B cell (primary cell): ENCODE data around the gene TRIM22. TPM values are rescaled to one million over a fixed set of nuclear protein-coding genes. Genes with fewer than 3 reads are reported as not detected.

ENCODE experiments used
- ATAC-seq: fragments of 200-7000 bp; cut with Tn5 transposase; one replicate; pipeline ENCODE4 v1.10.0; 2021; ENCODE audit warnings: low read depth, mild to moderate bottlenecking, moderate number of reproducible peaks, moderate library complexity
- CTCF ChIA-PET: fragments of 350-600 bp; sonication (Branson Sonifier 250); formaldehyde crosslinking; loops from one replicate; lab custom pipeline; 2021; ENCODE audit warnings: antibody characterized with exemption, inconsistent platforms; lab: Charles Lee
- POLR2A ChIA-PET: fragments of 350-600 bp; sonication (Branson Sonifier 250); formaldehyde crosslinking; loops from one replicate; lab custom pipeline; 2021; ENCODE audit warnings: antibody characterized with exemption; lab: Charles Lee
- DNase-seq: peaks from one replicate; pipeline ENCODE4 v3.0.0; 2013
- H2AFZ ChIP-seq: 2 replicates; pipeline ENCODE4 v1.6.1; 2012; ENCODE audit warnings: mild to moderate bottlenecking, low read depth, low read length; ENCODE audit not compliant: insufficient read depth, poor library complexity, severe bottlenecking
- H3K27ac ChIP-seq, 2 donors: 1 replicate in 1 of 2; 2 replicates in 1 of 2; pipeline ENCODE4 v1.5.1; 2012 to 2013; ENCODE audit warnings: low read length in 2 of 2, mild to moderate bottlenecking in 2 of 2, moderate library complexity in 1 of 2
- H3K27me3 ChIP-seq, 4 experiments: fragments of 200-600 bp in 1 of 4; sonication (generic) in 1 of 4; replicated peaks in 1 of 4; 1 replicate in 2 of 4; 2 replicates in 2 of 4; pipeline versions ENCODE4 v1.6.1 to v1.7.0; 2013 to 2016; ENCODE audit warnings: low read length in 3 of 4, mild to moderate bottlenecking in 2 of 4, mixed read lengths in 1 of 4, moderate library complexity in 1 of 4; ENCODE audit not compliant: insufficient read depth in 4 of 4, control insufficient read depth in 3 of 4; ENCODE audit errors: control extremely low read depth in 1 of 4
- H3K36me3 ChIP-seq, 2 experiments: replicated peaks in 1 of 2; 1 replicate in 1 of 2; 2 replicates in 1 of 2; pipeline versions ENCODE4 v1.6.1 to v1.7.1; 2013; ENCODE audit warnings: low read length in 1 of 2; ENCODE audit not compliant: insufficient read depth in 2 of 2, control insufficient read depth in 1 of 2; ENCODE audit errors: control extremely low read depth in 1 of 2, extremely low read depth in 1 of 2
- H3K4me1 ChIP-seq, 2 donors: fragments of 200-600 bp in 1 of 2; sonication (generic) in 1 of 2; 1 replicate in 1 of 2; 2 replicates in 1 of 2; pipeline versions ENCODE4 v1.5.1 to v1.6.1; 2013 to 2017; ENCODE audit warnings: low read length in 2 of 2; ENCODE audit not compliant: control insufficient read depth in 2 of 2, insufficient read depth in 2 of 2
- H3K4me2 ChIP-seq: replicated peaks from 2 replicates; pipeline ENCODE3; 2012; ENCODE audit warnings: mild to moderate bottlenecking, low read depth, low read length; ENCODE audit not compliant: poor library complexity, severe bottlenecking
- H3K4me3 ChIP-seq, 5 experiments: fragments of 200-600 bp in 1 of 5; sonication (generic) in 1 of 5; 1 replicate in 3 of 5; 2 replicates in 2 of 5; pipeline versions ENCODE4 v1.5.1 to v1.7.0; 2011 to 2016; ENCODE audit warnings: low read length in 4 of 5, mild to moderate bottlenecking in 4 of 5, low read depth in 2 of 5, control low read depth in 1 of 5, moderate library complexity in 1 of 5; ENCODE audit not compliant: insufficient read depth in 1 of 5; ENCODE audit errors: control extremely low read depth in 1 of 5, extremely low read depth in 1 of 5
- H3K79me2 ChIP-seq: fragments of 200-600 bp; sonication (generic); one replicate; pipeline ENCODE4 v1.6.0; 2016; ENCODE audit warnings: low read length; ENCODE audit not compliant: control insufficient read depth, insufficient read depth
- H3K9ac ChIP-seq: fragments of 200-600 bp; sonication (generic); 2 replicates; pipeline ENCODE4 v1.6.1; 2017; ENCODE audit warnings: mild to moderate bottlenecking, low read length, moderate library complexity
- H3K9me3 ChIP-seq, 3 donors: one replicate each; pipeline versions ENCODE4 v1.6.1 to v1.7.1; 2013; ENCODE audit warnings: low read length in 2 of 3; ENCODE audit not compliant: control insufficient read depth in 2 of 3, insufficient read depth in 1 of 3; ENCODE audit errors: control extremely low read depth in 1 of 3
- H4K20me1 ChIP-seq: 2 replicates; pipeline ENCODE4 v1.6.0; 2012; ENCODE audit warnings: mild to moderate bottlenecking, low read length; ENCODE audit not compliant: insufficient read depth, control insufficient read depth, poor library complexity, severe bottlenecking
- H3K27ac Mint-ChIP-seq: one replicate; pipeline ENCODE4 v1.8.0; 2021; ENCODE audit warnings: mixed read lengths
- H3K27me3 Mint-ChIP-seq: one replicate; pipeline ENCODE4 v1.8.0; 2021; ENCODE audit warnings: mixed read lengths
- H3K4me1 Mint-ChIP-seq: one replicate; pipeline ENCODE4 v1.8.0; 2021; ENCODE audit warnings: mixed read lengths
- H3K4me3 Mint-ChIP-seq: one replicate; pipeline ENCODE4 v1.8.0; 2021; ENCODE audit warnings: mixed read lengths
- H3K9me3 Mint-ChIP-seq: one replicate; pipeline ENCODE4 v1.8.0; 2022; ENCODE audit warnings: mixed read lengths; ENCODE audit not compliant: insufficient read depth
- EZH2 ChIP-seq: IDR thresholded peaks from 2 replicates; pipeline ENCODE4 v1.6.1; 2012; ENCODE audit warnings: borderline replicate concordance, low read depth, mild to moderate bottlenecking, moderate library complexity, low read length; ENCODE audit not compliant: insufficient read depth, poor library complexity, severe bottlenecking
- WGBS: methylation state at CpG from one replicate; pipeline ENCODE4 v1.1.5; 2013; ENCODE audit warnings: missing lambda C conversion rate; ENCODE audit not compliant: insufficient coverage; 5-methylcytosine and 5-hydroxymethylcytosine counted together
- intact Hi-C: fragments of 100-400 bp; cut with micrococcal nuclease; formaldehyde crosslinking; loops from one replicate; pipeline ENCODE4 v1.10.0; 2022
- polyA plus RNA-seq: library from polyadenylated mRNA; depleted of rRNA; stranded (reverse); fragments of >200 nt; gene quantifications from 2 replicates; pipeline ENCODE4 v1.2.3, GENCODE V29; 2012
- total RNA-seq, 2 donors: library from RNA; stranded (reverse); fragments of 120-200 nt in 1 of 2; gene quantifications; 1 replicate in 1 of 2; 2 replicates in 1 of 2; pipeline versions ENCODE4 v1.2.3 to v1.2.4, GENCODE V29; 2013 to 2022
- TF ChIP-seq, protein P1 (sequence below): fragments of 200-600 bp; IDR thresholded peaks from one replicate; pipeline ENCODE4 v1.8.0; 2022; ENCODE audit warnings: antibody characterized with exemption, mild to moderate bottlenecking

TRIM22 gene
- total and polyA plus RNA-seq, 2 donors (not counting 1 experiment from before 2014, with no cell fraction given): 255 to 388 TPM

DNA sequence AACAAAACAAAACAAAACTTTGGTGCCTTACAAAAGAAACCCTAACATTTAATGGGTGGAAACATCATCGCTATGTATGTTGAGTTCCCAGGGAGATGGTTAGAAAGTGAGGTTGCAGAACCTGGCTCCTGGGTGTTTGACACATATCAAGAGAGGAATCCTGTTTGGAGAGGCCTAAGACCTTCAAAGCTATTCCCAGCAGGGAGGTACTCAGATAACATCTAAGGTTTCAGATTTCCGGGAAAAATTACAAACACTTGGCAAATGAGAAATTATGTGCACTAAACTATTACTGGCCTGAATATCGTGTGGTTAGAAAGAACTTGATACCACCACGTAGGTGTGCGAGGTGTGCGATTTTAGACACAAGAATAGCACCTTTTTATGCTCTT is 23.2 kb upstream of the TRIM22 start:
- no peak for ATAC-seq
- H3K27me3 Mint-ChIP-seq: no peaks in the 10 kb centered on the region
- Histone ChIP-seq H3K27me3 (no peaks in the 10 kb centered on the region), H3K4me3 (no peak overlapping the region), H3K79me2 (peaks cover 7% of the 10 kb centered on the region), H3K36me3 (peaks cover 2 to 47% of the 10 kb centered on the region in 2 experiments), H3K4me2 (no peak overlapping the region), H3K27ac (no peak overlapping the region), H3K9ac (no peak overlapping the region), H4K20me1 (no peaks in the 10 kb centered on the region), H3K4me1 (no peaks in the 10 kb centered on the region), H2AFZ (no peak overlapping the region), H3K9me3 (no peaks in the 10 kb centered on the region)
- POLR2A ChIA-PET: no interaction called here
- H3K4me3 Mint-ChIP-seq: no peak overlapping the region
- H3K4me1 Mint-ChIP-seq: no peaks in the 10 kb centered on the region
- DNase-seq: no peak
- H3K9me3 Mint-ChIP-seq: no peaks in the 10 kb centered on the region
- CTCF ChIA-PET: interaction anchor here (0.7 kb wide), 1 partner anchor 89 kb away, joined by 3 read pairs; no protein-coding TSS in a partner anchor
- H3K27ac Mint-ChIP-seq: no peak overlapping the region
- 95% methylated on average over 2 of the region's 6 CpGs for WGBS
- TF ChIP-seq EZH2: no peak
- TF ChIP-seq, protein P1, sequence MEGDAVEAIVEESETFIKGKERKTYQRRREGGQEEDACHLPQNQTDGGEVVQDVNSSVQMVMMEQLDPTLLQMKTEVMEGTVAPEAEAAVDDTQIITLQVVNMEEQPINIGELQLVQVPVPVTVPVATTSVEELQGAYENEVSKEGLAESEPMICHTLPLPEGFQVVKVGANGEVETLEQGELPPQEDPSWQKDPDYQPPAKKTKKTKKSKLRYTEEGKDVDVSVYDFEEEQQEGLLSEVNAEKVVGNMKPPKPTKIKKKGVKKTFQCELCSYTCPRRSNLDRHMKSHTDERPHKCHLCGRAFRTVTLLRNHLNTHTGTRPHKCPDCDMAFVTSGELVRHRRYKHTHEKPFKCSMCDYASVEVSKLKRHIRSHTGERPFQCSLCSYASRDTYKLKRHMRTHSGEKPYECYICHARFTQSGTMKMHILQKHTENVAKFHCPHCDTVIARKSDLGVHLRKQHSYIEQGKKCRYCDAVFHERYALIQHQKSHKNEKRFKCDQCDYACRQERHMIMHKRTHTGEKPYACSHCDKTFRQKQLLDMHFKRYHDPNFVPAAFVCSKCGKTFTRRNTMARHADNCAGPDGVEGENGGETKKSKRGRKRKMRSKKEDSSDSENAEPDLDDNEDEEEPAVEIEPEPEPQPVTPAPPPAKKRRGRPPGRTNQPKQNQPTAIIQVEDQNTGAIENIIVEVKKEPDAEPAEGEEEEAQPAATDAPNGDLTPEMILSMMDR: no peak
- intact Hi-C loops: no loop called here

- H3K79me2 ChIP-seq: peaks cover 22% of the 10 kb centered on the region
- no peak overlapping the region for H3K4me3 ChIP-seq
- POLR2A ChIA-PET: no interaction called here
- H3K4me1 Mint-ChIP-seq: peaks cover 2% of the 10 kb centered on the region
- no peaks in the 10 kb centered on the region for H3K4me1 ChIP-seq
- ATAC-seq (no peak), DNase-seq (no peak)
- H3K27me3 ChIP-seq: no peaks in the 10 kb centered on the region
- no peak for TF ChIP-seq EZH2
- TF ChIP-seq, protein P1: no peak
- no peak overlapping the region for H3K4me3 Mint-ChIP-seq
- intact Hi-C loops: loop anchor here (5.0 kb wide), 1 partner anchor 40 kb away; no protein-coding TSS in a partner anchor
- no peaks in the 10 kb centered on the region for H4K20me1 ChIP-seq
- H3K27me3 Mint-ChIP-seq: no peaks in the 10 kb centered on the region
- CTCF ChIA-PET: interaction anchor here (0.7 to 1.7 kb wide), 2 partner anchors 12 to 1081 kb away, joined by 3 to 6 read pairs; no protein-coding TSS in a partner anchor
- no peak overlapping the region for H3K4me2 ChIP-seq
- H3K36me3 ChIP-seq: peaks cover 4 to 27% of the 10 kb centered on the region in 2 experiments
- H3K9me3 ChIP-seq: no peaks in the 10 kb centered on the region
- no peak overlapping the region for H3K27ac Mint-ChIP-seq
- no peak overlapping the region for H3K27ac ChIP-seq
- no peak overlapping the region for H2AFZ ChIP-seq
- no peaks in the 10 kb centered on the region for H3K9me3 Mint-ChIP-seq
- H3K9ac ChIP-seq: no peak overlapping the region
Observed at GRCh38 chr11:5671831-5672230, 17.8 kb upstream of the TRIM22 start.
